K562 (cell line): ENCODE data around the gene ALX3. TPM values are rescaled to one million over a fixed set of nuclear protein-coding genes. Genes with fewer than 3 reads are reported as not detected.

Source experiments
- CTCF ChIP-seq, 3 experiments: IDR thresholded peaks in 2 of 3; conservative IDR thresholded peaks in 1 of 3; 2 replicates each; pipeline ENCODE4 v1.5.1; 2011 to 2012; ENCODE audit warnings: low read length in 3 of 3, mild to moderate bottlenecking in 3 of 3, control low read depth in 2 of 3, improper control_type of control experiment in 1 of 3, inconsistent platforms in 1 of 3, low read depth in 1 of 3, mixed read lengths in 1 of 3, moderate library complexity in 1 of 3; ENCODE audit not compliant: insufficient read depth in 2 of 3
- CXXC5 ChIP-seq: fragments of 250-450 bp; sonication (Bioruptor Pico); IDR thresholded peaks from 2 replicates; pipeline ENCODE4 v1.8.0; 2022; ENCODE audit warnings: inconsistent platforms, mild to moderate bottlenecking, moderate library complexity
- FUS ChIP-seq: fragments of 200-400 bp; formaldehyde crosslinking; optimal IDR thresholded peaks from 2 replicates; pipeline ENCODE3; 2017; ENCODE audit warnings: low read depth, low read length
- GTF3C2 ChIP-seq: IDR thresholded peaks from 3 replicates; pipeline ENCODE4 v1.6.1; 2011; ENCODE audit warnings: borderline replicate concordance, mild to moderate bottlenecking, moderate library complexity; ENCODE audit not compliant: insufficient read length; ENCODE audit errors: extremely low read depth
- HCFC1 ChIP-seq: IDR thresholded peaks from 2 replicates; pipeline ENCODE4 v1.6.1; 2012; ENCODE audit warnings: low read depth, low read length, improper control_type of control experiment
- HDAC2 ChIP-seq: fragments of 450-650 bp; IDR thresholded peaks from 2 replicates; pipeline ENCODE4 v1.6.1; 2016; ENCODE audit warnings: mild to moderate bottlenecking
- JUNB ChIP-seq: fragments of 450-650 bp; formaldehyde crosslinking; conservative IDR thresholded peaks from 2 replicates; pipeline ENCODE4 v1.4.0; 2020; ENCODE audit warnings: mild to moderate bottlenecking
- MCM5 ChIP-seq: fragments of 450-650 bp; IDR thresholded peaks from 2 replicates; pipeline ENCODE4 v1.6.1; 2016; ENCODE audit warnings: low read depth
- NONO ChIP-seq, 2 experiments: fragments of 200-400 bp in 1 of 2; fragments of 450-650 bp in 1 of 2; formaldehyde crosslinking in 1 of 2; IDR thresholded peaks; 2 replicates each; pipeline ENCODE4 v1.6.1; 2017; ENCODE audit warnings: low read depth in 2 of 2, mild to moderate bottlenecking in 2 of 2, moderate library complexity in 2 of 2, low read length in 1 of 2
- REST ChIP-seq, 2 experiments: fragments of 450-650 bp; formaldehyde crosslinking in 1 of 2; IDR thresholded peaks; 2 replicates each; pipeline versions ENCODE4 v1.4.0 to v1.6.1; 2014 to 2020; ENCODE audit warnings: mild to moderate bottlenecking in 2 of 2, borderline replicate concordance in 1 of 2, low read depth in 1 of 2
- YY1 ChIP-seq, 3 experiments: IDR thresholded peaks; 2 replicates each; pipeline ENCODE4 v1.6.1; 2011; ENCODE audit warnings: low read length in 2 of 3, mild to moderate bottlenecking in 2 of 3, moderate library complexity in 2 of 3, borderline replicate concordance in 1 of 3, control low read depth in 1 of 3, low read depth in 1 of 3; ENCODE audit not compliant: insufficient read depth in 3 of 3, insufficient replicate concordance in 2 of 3, control insufficient read depth in 1 of 3, insufficient read length in 1 of 3; ENCODE audit errors: extremely low read depth in 1 of 3
- polyA plus RNA-seq, 8 experiments: library from polyadenylated mRNA; depleted of rRNA in 4 of 8; stranded (reverse) in 5 of 8; unstranded in 3 of 8; fragments of >200 nt; fragmentation: Nextera tagmentation in 2 of 8; fragmentation: Illumina TruSeq in 1 of 8; extraction: Ambion mirVana in 2 of 8; extraction: Trizol in 1 of 8; gene quantifications; 2 replicates each; pipeline versions ENCODE4 v1.2.1 to v1.2.3, GENCODE V29; 2011 to 2014; ENCODE audit warnings: inconsistent platforms in 1 of 8, missing spikeins in 1 of 8
- total RNA-seq, 7 experiments: library from RNA; depleted of rRNA in 6 of 7; stranded (reverse); fragments of >200 nt in 6 of 7; fragmentation: Illumina TruSeq in 2 of 7; extraction: Trizol in 2 of 7; gene quantifications; 2 replicates each; pipeline versions ENCODE4 v1.2.1 to v1.2.3, GENCODE V29; 2011 to 2021; ENCODE audit warnings: low replicate concordance in 1 of 7

ALX3 gene
- total and polyA plus RNA-seq, 9 of the 15 experiments (the other 6 are each of a cell fraction or from before 2014, with no cell fraction given), result not detected

- TF ChIP-seq YY1 (IDR thresholded peaks at IDR 0.05; ENCODE audit: borderline replicate concordance in 1 of 3, control insufficient read depth in 1 of 3, extremely low read depth in 1 of 3, insufficient read depth in 3 of 3, insufficient read length in 1 of 3, insufficient replicate concordance in 2 of 3, low read depth in 1 of 3, low read length in 2 of 3), result peak in 1 of 3 experiments; percentile 69
- TF ChIP-seq CTCF (IDR thresholded peaks at IDR 0.05 in 2 of 3, conservative IDR thresholded peaks at IDR 0.05 in 1 of 3; ENCODE audit: insufficient read depth in 2 of 3, low read depth in 1 of 3, low read length in 3 of 3), result peak; percentile 82 to 100 (median 90)
- TF ChIP-seq CXXC5 (CRISPR knock-in tag), result no peak
- no peak for TF ChIP-seq JUNB (CRISPR knock-in tag)
- TF ChIP-seq GTF3C2, result no peak
- no peak for TF ChIP-seq HDAC2
- no peak for TF ChIP-seq MCM5
- peak; percentile 50 for TF ChIP-seq HCFC1
- 0 out of 4 replicates have a peak, but pooled peaks of 1 of the 2 experiments have one; percentile 20 for TF ChIP-seq NONO (IDR thresholded peaks at IDR 0.05; ENCODE audit: low read depth in 2 of 2, low read length in 1 of 2)
- peak; percentile 36; the same call in 1 of the 2 replicates for TF ChIP-seq REST (IDR thresholded peaks at IDR 0.05; ENCODE audit: borderline replicate concordance)
- TF ChIP-seq REST (CRISPR knock-in tag; IDR thresholded peaks at IDR 0.05; ENCODE audit: low read depth), result no peak
- TF ChIP-seq FUS, result no peak
These were observed 10.3 kb downstream of the ALX3 start (continued) for GRCh38 chr1:110060034-110060661.
